ENCODE data around the gene TEX48. TPM values are rescaled to one million over a fixed set of nuclear protein-coding genes. Genes with fewer than 3 reads are reported as not detected.

The TEX48 gene
- total RNA-seq, 4 donors from 2014 or later, result not detected

DNA sequence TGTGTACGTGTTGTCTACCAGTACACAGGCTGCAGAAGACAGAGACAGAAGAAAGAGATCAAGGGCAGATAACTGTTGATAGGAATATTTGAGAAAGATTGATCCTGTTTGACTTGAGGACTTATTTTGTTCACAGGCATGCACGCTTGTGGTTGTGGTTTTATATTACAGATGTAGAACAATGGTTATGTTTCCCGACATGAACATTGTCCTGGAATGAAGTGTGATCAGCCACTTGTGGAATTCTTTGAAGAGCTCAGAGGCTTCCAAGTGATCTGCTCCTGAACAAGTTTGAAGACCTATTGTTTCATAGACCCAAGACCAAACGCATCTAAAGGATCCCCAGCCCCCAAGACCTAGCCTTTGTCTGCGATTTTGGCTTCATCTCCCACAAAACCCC lies 38.1 kb downstream of the TEX48 start:
- ATAC-seq (ENCODE audit: low FRiP score), result no peak
- DNase-seq (ENCODE audit: low spot score), result no peak
- no peak for TF ChIP-seq CTCF (IDR thresholded peaks at IDR 0.05)

- no peak for DNase-seq (ENCODE audit: low spot score)
- TF ChIP-seq CTCF (IDR thresholded peaks at IDR 0.05), result no peak
- no peak for ATAC-seq (ENCODE audit: low FRiP score)
Observed at GRCh38 chr9:114643001-114643400, 39.0 kb downstream of the TEX48 start.

GRCh38 chr9:114641967-114642366 lies 40.0 kb downstream of the TEX48 start:
- DNase-seq (ENCODE audit: low spot score) (no peak), ATAC-seq (ENCODE audit: low FRiP score) (no peak)
- no peak for TF ChIP-seq CTCF (IDR thresholded peaks at IDR 0.05)

- no peak for ATAC-seq (ENCODE audit: low FRiP score)
- DNase-seq (ENCODE audit: low spot score), result no peak
- TF ChIP-seq CTCF (IDR thresholded peaks at IDR 0.05), result no peak
Observed at GRCh38 chr9:114638404-114638803, 43.6 kb downstream of the TEX48 start.

DNA sequence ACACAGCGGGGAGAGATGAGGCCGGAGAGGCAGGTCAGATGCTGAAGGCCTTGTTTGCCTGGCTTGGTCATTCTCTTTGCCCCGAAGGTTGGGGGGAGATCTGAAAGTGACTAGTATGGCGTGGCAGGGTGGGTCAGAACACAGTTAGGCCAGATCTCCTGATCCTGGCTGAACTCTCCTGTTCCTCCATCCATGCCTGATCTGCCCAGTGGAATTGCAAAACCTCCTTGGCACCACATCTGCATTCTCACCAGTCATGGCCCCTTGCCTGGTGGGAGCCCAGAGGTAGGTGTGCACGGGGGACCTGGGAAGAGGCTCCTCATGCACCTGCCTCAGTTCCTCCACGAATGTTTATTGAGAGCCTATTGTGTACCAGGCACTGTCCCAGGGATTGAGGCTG lies 47.6 kb downstream of the TEX48 start:
- ATAC-seq (ENCODE audit: low FRiP score) (no peak), DNase-seq (ENCODE audit: low spot score) (no peak)
- TF ChIP-seq CTCF (IDR thresholded peaks at IDR 0.05), result no peak

GRCh38 chr9:114633438-114634089 lies 48.4 kb downstream of the TEX48 start:
- no peak for TF ChIP-seq CTCF (IDR thresholded peaks at IDR 0.05)
- peak; percentile 20 for ATAC-seq (ENCODE audit: low FRiP score)
- DNase-seq (ENCODE audit: low spot score), result no peak

DNA sequence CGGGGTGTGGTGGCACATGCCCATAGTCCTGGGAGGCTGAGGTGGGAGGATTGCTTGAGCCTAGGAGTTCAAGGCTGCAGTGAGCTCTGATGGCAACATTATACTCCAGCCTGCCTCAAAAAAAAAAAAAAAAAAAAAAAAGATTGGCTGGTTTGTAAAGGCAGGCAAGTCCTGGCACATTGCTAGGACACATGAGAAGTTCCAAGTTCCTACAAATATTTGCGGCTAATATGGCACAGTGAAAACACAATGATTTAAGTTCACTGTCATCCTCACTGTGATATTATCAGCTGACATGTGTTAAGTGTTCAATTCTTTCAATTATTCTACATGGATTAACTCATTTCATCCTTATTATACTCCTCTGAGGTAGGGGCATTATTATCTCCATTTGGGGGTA lies 50.8 kb downstream of the TEX48 start:
- no peak for DNase-seq (ENCODE audit: low spot score)
- no peak for ATAC-seq (ENCODE audit: low FRiP score)
- no peak for TF ChIP-seq CTCF (IDR thresholded peaks at IDR 0.05)

All from omental fat pad (tissue), 4 donors.